NCI-H1092 (cell line): ENCODE data around the gene ZBTB20.

Source experiments
- DNase-seq: peaks from one replicate; lab custom pipeline; 2025; lab: John Stamatoyannopoulos, UW

The ZBTB20 gene

GRCh38 chr3:114671741-114672510, 475.2 kb downstream of the ZBTB20 start:
- no peak for DNase-seq

GRCh38 chr3:114669614-114670013, 477.5 kb downstream of the ZBTB20 start:
- DNase-seq, result no peak

DNA sequence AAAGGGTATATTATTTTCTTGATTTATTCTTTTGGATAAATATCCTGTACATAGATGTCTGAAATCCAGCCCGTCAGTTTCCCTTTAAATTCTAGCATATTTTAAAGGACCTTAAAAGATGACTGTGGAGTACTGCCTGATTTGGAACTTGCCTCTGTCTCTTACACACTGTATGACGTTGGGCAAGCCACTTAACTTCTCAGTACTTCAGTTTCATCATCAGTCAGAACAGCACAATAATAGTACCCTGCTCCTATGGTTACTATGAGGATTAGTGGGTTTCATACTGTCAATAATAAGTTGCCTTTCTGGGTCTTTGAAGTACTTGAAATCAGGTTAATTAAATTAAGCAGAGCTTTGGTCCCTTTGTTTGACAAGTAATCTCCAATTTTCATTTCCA, 479.0 kb downstream of the ZBTB20 start:
- DNase-seq, result no peak

- DNase-seq, result no peak
These were observed 480.5 kb downstream of the ZBTB20 start for GRCh38 chr3:114666623-114667022.

DNA sequence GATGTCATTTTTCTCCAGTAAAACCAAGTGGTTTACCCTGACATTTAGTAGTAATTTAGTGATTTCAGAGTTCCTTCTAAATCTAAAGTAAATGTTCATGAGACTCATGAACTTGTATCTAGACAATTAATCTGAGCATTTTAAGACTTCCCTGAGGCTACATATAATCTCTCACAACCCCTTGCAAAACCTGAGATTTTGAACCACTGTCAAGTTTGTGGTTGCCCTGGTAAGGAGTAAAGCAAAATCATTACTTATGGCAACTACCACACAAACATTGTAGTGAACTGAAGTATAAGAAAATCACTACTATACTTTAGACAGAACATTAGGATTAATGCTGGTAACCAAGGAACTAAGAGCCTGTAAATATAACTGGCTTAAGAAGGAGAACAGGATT, 483.1 kb downstream of the ZBTB20 start:
- no peak for DNase-seq

DNA sequence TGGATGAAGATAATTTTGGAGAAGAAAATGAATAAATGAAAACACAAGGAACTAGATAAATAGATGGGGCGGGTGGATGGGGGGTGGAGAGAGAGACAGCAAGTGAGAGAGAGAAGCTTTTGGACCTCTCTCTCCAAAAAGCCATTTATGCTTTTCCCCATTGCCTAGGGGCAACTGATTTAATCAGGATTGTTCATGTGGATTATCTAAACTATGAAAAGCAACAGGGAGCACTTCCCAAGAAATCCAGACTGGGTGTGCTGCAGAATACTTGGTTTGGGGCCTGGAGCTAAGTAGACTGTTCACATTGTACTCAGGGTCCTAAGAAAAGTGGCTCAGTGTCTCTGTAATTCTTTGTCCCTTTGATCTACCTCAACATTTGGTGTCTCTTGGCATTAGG, 486.3 kb downstream of the ZBTB20 start:
- DNase-seq, result no peak

GRCh38 chr3:114660124-114660523, 487.0 kb downstream of the ZBTB20 start:
- DNase-seq, result no peak

- no peak for DNase-seq
These were observed 487.7 kb downstream of the ZBTB20 start for GRCh38 chr3:114659109-114660061.

GRCh38 chr3:114651555-114651954, 495.5 kb downstream of the ZBTB20 start:
- no peak for DNase-seq

DNA sequence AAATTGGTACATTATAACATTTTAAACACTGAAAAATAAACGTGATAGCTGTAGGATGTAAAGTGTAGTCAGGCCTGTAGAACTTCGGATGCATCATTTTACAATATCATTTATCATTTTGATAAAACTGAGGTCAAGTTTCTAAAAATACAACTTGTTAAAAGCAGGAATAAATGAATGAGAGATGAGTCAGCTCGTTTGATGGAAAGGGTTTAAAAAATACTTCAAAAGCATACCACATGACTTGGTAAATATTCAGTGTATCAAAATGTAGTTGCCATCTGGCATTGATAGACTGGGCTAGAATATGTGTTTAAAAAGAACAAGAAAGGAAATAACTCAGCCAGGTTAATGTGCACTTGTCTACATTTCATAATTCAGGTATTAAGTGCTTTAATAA, 496.3 kb downstream of the ZBTB20 start:
- DNase-seq, result no peak

DNA sequence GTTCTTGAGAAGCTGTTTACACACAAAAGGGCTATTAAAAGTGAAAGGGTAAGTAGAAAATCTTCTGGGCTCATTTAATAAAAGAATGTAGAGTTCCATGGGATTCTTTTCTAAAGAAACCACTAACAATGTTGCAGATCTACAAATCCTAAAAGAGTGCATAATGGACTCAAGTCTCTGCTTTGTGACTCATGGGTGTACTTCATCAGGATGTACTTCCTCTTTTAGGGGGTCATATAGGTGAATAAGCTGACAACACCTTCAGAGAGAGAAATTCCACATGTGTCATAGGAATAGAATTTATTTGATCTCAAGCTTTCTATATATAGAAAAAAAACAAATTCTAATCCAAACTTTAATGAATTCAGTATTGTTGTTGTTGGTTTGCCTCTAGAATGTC, 497.8 kb downstream of the ZBTB20 start:
- no peak for DNase-seq

DNA sequence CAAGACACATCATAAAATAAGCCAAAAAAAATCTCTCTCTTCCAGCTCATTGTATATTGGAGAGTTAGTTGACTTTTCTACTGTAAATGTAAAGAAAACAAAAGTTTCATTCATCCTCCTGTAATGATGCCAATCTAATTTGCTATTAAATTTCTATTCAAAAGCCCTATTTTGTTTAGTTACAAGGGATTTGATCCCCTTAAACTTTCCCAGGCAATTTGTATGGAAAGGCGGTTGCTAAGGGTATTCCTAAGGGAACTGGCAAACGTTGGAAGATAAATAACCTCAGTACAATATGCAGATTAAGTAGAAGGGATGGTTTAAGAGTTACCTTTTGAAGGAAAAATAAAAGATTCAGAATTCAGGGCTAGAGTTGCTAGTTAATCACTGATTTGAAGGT, 500.6 kb downstream of the ZBTB20 start:
- no peak for DNase-seq

GRCh38 chr3:114645392-114645791, 501.7 kb downstream of the ZBTB20 start:
- no peak for DNase-seq

- DNase-seq, result no peak
These were observed 502.7 kb downstream of the ZBTB20 start for GRCh38 chr3:114644367-114644766.

DNA sequence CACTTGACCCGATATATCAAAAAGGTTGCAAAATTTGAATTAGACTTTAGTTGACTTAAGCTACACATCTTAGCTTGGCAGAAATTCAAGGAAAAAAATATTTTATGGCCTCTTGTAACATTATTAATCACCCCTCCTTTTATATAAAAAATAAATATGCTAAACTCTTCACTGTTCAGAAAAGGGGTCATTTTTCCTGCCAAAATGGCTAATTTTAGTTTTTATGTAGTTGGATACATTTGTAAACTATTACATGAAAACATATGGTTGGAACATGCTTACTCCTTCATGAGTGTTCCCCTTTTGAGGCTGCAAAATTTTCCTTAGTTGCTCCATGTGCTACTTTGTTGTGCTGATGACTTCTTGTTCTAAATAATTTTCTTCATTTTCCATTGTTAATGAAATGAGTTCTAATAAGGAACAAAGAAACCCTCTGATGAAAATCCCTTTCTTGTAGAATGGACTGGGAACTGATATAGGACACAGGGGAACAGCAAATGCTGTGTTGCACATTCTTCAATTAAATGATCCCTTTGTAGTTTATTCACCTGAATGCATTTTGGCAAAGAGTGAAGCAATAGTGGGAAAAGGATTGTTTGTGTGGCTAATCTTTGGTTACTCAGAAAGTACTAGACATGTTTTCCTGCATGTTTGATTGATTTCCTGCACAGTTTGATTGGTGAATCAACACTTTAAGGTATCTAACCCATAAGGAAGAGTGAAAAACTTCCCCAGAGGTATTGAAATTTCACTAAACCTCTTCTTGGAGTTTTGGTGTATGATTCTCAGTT, 503.9 kb downstream of the ZBTB20 start:
- DNase-seq, result no peak

GRCh38 chr3:114640126-114640525, 507.0 kb downstream of the ZBTB20 start:
- DNase-seq, result no peak

DNA sequence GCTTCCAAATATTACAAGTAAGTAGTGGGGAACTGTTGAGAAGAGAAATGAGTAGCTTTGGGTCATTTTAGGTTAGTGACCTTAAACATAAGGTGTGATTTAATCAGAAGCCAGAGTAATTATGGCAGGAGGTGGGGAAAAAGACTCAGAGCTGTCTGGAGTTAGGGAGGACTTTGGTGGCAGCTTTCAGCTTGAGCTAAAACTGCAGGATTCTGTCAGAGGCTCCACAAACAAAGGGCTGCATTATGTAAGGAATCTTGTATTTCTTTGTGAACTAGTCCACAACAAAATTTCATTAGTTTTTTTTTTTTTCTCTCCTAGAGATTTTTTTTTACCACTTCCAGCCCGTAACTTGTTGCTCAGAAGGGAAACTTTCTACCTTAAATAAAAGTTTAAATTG, 507.9 kb downstream of the ZBTB20 start:
- DNase-seq, result no peak

DNA sequence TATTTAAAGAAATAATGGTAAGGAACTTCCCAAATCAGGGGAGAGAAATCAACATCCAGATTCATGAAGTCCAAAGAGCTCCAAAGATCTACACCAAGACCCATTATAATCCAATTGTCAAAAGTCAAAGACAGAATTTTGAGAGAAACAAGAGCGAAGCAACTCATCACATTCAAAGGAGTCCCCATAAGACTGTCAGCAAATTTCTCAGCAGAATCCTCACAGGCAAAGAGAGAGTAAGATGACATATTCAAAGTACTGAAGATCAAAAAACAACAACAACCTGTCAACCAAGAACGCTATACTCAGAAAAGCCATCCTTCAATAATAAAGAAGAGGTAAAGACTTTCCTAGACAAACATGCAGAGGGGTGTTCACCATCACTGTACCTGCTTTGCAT, 511.2 kb downstream of the ZBTB20 start:
- no peak for DNase-seq

GRCh38 chr3:114634635-114635034, 512.5 kb downstream of the ZBTB20 start:
- DNase-seq, result no peak

GRCh38 chr3:114632757-114633424, 514.2 kb downstream of the ZBTB20 start:
- DNase-seq, result no peak

DNA sequence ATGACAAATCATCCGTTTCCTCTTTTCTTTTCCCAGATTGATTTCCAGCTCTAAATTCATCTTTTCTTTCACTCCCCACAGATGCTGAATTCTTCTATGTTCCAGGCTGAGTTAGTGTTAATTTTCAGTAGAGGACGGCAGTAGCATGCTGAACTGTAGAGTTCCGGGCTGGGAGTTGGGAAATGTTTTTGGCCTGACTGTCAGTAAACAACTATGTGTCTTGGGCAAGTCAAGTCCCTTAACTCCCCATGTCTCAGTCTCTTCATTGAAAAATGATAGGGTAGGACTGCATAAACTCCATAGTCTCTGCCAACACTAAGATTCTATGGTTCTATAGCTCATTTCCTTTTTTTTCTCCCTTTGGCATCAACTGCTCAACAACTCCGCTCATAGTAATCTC, 519.3 kb downstream of the ZBTB20 start:
- no peak for DNase-seq

DNA sequence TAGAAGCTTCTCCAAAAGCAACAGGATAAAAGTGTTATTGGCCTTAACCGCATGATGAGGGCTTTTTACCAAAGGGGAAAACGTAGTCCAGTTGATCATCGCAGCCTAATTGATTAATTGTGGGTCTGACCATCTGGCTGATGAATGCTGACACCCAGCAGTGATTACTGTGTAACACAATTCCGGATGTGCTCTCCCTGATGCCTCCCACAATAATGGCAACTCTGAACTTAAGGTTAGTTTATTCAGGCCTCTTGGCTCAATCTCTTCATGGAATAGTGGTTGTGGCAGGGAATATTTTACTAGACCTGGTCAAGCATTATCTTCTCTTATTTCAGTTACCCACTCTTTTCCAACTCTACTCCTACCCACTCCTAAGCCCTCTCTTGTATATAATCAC, 520.3 kb downstream of the ZBTB20 start:
- no peak for DNase-seq
